HPDE6-E6E7 (cell line): ENCODE results near the gene RILP.

Source experiments
- DNase-seq: peaks from one replicate; pipeline ENCODE4 v3.0.0; 2011; ENCODE audit warnings: missing footprints; ENCODE audit errors: extremely low spot score

The RILP gene

GRCh38 chr17:1648173-1648962, 1.3 kb downstream of the RILP start:
- no peak for DNase-seq

DNA sequence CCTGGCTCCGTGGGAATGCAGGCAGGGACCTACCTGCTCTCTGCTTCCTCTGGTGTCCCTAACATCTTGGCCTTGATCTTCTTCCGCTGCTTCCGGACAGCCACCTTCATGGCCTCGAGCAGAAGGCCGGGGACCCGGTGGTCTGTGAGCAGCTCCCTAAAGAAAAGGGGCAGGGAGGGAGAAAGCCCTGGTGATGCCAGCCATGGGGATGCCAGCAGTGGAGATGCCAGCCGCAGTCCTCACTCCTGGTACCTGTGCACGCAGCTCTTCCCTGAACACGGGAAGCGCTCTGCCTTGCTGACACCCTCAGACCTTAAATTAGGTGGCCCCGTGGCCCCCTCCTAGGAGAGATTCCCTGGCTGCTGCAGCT, 1.9 kb downstream of the RILP start:
- no peak for DNase-seq

DNA sequence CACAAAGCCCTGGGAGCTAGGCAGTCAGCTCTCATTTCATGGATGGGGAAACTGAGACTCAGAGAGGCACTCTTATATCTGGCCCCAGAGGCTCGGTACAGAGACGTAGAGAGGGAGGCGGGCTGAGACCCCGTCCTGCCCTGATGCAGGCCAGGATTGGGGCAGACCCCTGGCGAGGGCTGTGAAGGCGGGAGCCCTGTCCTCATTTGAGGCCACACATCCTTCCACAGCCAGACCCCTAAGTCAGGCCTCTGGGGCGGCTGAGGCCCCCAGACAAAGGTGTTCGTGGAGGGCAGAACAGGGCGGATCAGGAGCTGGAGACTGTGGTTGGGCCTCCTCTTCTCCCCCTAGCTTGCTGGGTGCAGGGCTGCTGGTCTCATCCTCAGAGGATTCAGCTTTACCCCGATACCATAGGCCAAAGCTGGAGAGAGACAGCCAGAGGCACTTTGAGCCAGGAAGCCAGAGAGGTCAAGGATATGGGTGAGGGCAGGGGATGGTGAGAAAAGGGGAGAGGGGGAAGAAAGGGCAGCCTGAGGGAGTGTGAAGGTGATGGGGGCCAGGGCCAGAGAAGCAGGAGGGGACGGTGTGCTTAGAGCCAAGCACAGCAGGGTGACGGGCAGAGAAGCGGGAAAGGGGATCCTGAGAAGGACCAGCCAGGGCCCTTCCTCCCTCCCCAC, 3.3 kb downstream of the RILP start:
- no peak for DNase-seq

- no peak for DNase-seq
These were observed 4.2 kb downstream of the RILP start, which contains the start of gene SCARF1 for GRCh38 chr17:1645207-1646171. Gene SCARF1, minus strand, starts transcription at chr17:1645732. Its CDS starts 35 bp downstream, at chr17:1645697.

DNA sequence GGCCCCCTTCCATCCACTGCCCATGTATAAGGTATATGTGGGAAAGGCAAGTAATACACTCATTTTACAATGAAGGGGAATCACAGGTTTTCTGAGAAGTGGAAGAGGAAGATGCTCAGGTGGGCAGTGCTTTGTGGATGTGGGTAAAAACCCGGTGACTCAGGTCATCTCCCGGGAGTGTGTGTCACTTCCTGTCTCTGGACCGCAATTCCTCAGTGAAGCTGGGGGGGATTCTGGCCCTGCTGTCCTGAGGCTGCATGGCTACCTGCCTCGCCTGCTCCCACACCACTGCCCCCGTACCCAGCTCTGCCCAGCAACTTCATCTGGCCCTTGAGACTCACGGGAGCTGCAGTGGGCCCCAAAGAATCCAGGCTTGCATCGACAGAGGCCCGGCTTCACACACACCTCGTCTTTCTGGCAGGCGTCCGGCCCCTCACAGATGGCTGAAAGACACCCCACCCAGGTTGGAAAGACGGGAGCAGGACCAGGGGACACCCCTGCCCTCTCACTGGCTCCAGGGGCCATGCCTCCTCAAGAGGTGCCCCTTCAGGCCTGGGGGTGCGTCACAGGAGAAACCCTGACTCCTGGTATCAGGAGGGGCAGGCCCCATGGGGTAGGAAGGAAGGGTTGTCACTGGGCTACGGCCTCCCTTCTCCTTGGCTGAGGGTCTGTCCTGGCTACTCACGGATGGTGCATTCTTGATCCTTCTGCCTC, 5.0 kb downstream of the RILP start:
- no peak for DNase-seq

DNA sequence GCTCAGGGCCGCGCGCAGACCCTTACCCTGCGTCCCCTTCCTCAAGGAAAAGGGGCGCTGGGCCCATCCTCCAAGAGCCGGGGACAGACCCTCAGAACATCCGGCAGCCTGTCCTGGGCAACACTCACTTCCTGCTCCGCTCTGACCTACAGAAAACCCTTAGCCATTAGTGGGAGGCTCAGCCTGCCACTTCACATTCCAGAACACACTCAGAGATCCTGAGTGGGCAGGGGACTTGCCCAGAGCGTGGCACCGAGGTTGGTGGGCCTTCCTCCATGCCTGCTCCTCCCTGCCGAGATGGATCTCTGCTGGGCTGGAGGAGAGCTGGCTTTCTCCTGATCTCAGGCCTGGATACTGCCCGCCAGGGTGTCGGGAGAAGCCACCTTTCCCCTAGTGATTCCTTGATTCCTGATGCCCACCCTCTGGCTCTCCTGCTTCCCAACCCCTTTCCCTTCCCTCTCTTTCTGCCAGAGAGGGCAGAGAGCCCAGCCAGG, 5.6 kb downstream of the RILP start:
- DNase-seq, result no peak

DNA sequence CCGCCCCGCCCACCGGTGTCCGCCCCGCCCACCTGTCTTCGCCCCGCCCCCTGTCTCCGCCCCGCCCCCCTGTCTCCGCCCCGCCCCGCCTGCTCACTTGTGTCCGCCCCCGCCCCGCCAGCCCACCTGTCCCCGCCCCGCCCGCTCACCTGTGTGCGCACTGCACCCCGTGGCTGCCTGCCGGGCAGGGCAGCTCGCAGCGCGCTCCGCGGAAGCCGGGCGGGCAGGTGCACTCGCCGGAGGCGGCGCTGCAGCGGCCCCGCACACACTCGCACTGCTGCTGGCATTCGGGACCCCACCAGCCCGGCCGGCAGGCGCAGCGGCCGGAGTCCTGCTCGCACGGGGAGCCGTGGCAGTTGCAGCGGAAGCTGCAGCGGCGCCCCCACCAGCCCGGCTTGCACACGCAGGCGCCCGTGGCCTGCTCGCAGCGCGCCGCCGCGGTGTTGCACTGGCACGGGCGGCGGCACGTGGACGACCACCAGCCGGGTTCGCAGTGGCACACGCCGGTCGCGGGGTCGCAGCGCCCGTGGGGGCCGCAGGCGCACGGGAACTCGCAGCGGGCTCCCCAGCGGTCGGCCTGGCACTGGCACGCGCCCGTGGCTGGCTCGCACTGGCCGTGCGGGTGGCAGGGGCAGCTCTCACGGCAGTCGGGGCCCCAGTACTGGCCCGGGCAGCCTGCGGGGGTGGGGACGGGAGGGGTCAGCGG, 6.2 kb downstream of the RILP start:
- DNase-seq, result no peak

DNA sequence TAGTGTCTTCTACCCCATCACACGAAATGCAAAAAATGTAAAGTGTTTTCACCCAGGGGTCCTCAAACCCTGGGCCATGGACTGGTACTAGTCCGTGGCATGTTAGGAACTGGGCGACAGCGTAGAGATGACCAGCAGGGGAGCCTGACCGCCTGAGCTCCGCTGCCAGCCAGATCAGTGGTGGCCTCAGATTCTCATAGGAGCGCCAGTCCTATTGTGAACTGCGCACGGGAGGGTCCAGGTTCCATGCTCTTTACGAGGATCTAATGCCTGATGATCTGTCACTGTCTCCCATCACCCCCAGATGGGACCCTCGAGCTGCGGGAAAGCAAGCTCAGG, 8.6 kb downstream of the RILP start:
- DNase-seq, result no peak

- DNase-seq, result no peak
These were observed 9.2 kb downstream of the RILP start for GRCh38 chr17:1640329-1641064.

DNA sequence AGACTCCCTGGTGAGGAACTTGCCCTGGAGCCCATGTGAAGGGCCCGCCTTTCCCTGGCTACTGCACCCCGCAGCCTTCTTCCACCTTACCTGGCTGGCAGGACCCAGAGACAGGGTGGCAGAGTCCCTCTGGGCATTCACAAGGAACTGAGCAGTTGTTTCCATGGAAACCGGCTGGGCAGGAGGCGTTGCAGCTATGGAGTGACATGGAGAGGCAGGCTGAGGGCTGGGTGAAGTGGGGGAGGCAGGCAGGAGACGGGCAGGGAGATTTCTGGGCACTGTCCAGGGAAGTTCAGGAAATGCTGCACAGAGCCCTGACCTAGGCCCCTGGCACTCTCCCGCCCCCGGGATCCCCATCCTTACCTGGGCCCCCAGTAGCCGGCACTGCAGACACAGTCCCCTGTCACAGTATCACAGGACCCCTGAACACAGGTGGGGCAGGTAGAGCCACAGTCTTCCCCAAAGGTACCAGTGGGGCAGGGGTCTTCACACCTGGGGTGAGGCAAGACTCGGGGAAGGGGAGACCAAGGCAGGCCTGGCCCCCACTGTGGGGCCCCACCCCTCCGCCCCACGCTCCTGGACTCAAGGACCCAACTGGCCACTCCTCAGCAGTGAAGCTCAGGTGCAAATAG, 10.0 kb downstream of the RILP start:
- DNase-seq, result no peak

- DNase-seq, result no peak
These were observed 10.9 kb downstream of the RILP start for GRCh38 chr17:1638624-1639300.

- DNase-seq, result no peak
These were observed 11.5 kb downstream of the RILP start for GRCh38 chr17:1638171-1638590.

DNA sequence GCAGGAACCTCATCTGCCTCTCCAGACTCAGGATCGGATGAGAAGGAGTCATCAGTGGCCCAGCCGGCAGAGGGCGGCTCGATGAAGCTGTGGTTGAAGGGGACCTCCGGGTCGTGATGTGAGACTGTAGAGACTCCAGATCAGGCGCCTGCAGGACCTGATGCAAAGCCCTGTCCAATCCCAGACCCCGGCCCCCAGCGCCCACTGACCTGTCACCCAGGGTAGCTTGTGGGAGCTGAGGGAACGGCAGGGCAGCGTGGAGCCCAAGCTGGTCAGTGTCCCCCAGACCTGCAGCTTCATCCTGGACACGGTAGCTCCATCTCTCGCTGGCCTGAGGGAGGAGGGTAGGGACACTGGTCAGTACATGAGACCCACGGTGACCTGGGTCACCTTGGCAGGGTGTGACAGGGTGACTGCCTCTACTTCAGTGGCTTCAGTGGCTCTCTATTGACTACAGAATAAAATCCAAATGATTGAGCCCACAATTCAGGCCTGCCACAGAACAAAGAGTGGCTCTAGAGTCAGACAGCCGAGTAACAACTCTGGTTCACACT, 12.9 kb downstream of the RILP start:
- DNase-seq, result no peak

DNA sequence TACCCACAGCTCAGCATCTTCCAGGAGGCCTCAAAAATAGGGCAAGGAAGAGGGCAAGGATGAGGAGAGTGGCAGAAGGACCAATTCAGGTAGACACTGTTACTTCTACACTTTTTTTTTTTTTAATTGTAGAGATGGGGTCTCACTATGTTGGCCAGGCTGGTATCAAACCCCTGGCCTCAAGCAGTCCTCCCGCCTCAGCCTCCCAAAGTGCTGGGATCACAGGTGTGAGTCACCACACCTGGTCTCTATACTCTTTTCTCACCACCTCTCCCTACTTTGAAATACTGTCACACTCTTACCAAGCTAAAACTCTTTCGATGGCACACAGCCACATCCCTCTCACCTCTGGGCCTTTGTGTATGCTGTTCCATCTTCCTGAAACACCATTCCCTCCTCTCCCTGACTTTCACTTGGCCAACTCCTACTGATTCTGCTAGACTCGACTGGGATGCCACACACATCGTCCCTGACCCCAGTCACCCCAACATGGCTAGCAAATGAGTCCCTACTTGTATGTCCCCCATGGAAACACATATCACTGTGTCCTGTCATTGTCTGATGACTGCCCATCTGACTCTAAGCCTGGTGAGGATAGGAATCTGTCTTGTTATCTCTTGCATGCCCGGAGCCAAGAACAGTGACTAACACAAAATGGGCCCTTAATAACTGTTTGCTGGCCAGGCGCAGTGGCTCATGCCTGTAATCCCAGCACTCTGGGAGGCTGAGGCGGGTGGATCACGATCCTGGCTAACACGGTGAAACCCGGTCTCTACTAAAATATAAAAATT, 13.8 kb downstream of the RILP start:
- no peak for DNase-seq

DNA sequence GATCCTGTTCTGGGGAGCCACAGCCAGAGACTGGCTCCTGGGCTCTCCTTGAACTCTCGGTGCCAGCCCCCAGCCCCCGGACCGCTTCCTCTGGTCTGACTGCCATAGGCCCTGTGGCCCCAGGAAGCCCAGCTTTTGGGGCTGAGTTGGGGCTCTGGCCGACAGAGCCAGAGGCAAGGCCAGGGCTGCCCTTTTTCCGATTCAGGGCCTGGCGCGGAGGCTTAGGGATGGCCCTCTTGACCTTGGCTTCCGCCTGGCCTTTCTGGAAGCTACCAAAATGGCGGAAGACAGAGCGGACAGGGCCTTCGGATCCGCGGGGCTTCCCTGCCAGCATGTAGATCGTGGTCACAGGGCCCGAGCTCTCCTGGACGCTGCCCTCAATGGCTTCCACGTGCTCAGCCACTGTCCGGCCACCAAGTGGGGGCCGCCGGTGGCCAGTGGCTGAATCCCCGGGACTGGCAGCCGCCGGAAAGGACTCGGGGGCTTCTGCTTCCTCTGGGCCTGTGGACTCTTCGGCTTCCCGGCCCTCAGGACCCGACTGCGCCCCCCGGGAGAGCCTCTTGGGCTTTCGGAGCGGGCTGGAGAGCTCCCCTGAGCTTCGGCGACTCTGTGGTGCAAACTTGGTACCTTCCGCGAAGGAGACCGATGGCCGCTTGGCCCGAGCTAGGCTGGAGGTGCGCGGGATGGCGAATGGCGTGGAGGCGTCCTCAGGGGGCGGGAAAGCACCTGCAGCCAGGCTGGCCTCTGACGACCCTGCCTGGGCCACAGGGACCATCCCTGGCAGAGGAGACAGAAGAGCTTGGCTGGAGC, 14.6 kb downstream of the RILP start:
- DNase-seq, result no peak

GRCh38 chr17:1630662-1631061, 19.0 kb downstream of the RILP start:
- DNase-seq, result no peak
